PC-9 (cell line): ENCODE data around the gene SLAMF1. TPM values are rescaled to one million over a fixed set of nuclear protein-coding genes. Genes with fewer than 3 reads are reported as not detected.

Experiments used
- BruUV-seq: library from RNA; stranded (reverse); fragments of 400-500 nt; replicated peaks from 2 replicates; lab custom pipeline; 2021; lab: Mats Ljungman, UMichigan
- CTCF ChIA-PET: fragments of 300-600 bp; sonication (Branson Sonifier 250); formaldehyde crosslinking; loops from one replicate; lab custom pipeline; 2022; ENCODE audit warnings: antibody characterized with exemption; lab: Charles Lee
- POLR2A ChIA-PET: fragments of 300-600 bp; sonication (Branson Sonifier 250); formaldehyde crosslinking; loops from one replicate; lab custom pipeline; 2022; ENCODE audit warnings: antibody characterized with exemption; ENCODE audit not compliant: unreplicated experiment; lab: Charles Lee
- DNase-seq, 2 experiments: peaks; one replicate each; pipeline versions ENCODE4 v3.0.0 to v3.0.0-alpha.2; 2015 to 2022; ENCODE audit warnings: mixed read lengths in 1 of 2
- H2AFZ ChIP-seq: fragments of 200-600 bp; sonication (generic); 2 replicates; pipeline ENCODE4 v1.8.1; 2017; ENCODE audit warnings: antibody characterized with exemption
- H3F3A ChIP-seq: fragments of 200-600 bp; sonication (generic); 2 replicates; pipeline ENCODE4 v1.8.1; 2017; ENCODE audit warnings: antibody characterized with exemption, mild to moderate bottlenecking, low read depth; ENCODE audit not compliant: insufficient read depth
- H3K27ac ChIP-seq: fragments of 200-600 bp; sonication (generic); 2 replicates; pipeline ENCODE4 v1.6.1; 2016; ENCODE audit warnings: mixed run types
- H3K27me3 ChIP-seq: fragments of 200-600 bp; sonication (generic); 2 replicates; pipeline ENCODE4 v1.6.1; 2016; ENCODE audit warnings: low read depth, mixed run types; ENCODE audit not compliant: insufficient read depth
- H3K36me3 ChIP-seq: fragments of 200-600 bp; sonication (generic); 2 replicates; pipeline ENCODE4 v1.6.1; 2016; ENCODE audit warnings: low read depth, mixed run types
- H3K4me1 ChIP-seq: fragments of 200-600 bp; sonication (generic); replicated peaks from 2 replicates; pipeline ENCODE4 v1.6.1; 2016; ENCODE audit warnings: mixed run types; ENCODE audit not compliant: insufficient read depth
- H3K4me2 ChIP-seq: fragments of 200-600 bp; sonication (generic); 2 replicates; pipeline ENCODE4 v1.6.1; 2017; ENCODE audit warnings: mixed run types
- H3K4me3 ChIP-seq: fragments of 200-600 bp; sonication (generic); 2 replicates; pipeline ENCODE4 v1.6.1; 2016; ENCODE audit warnings: mixed run types
- H3K79me2 ChIP-seq: fragments of 200-600 bp; sonication (generic); 2 replicates; pipeline ENCODE4 v1.6.1; 2017; ENCODE audit warnings: low read depth, mixed run types
- H3K9me2 ChIP-seq: fragments of 200-600 bp; sonication (generic); 2 replicates; pipeline ENCODE4 v1.8.1; 2017; ENCODE audit warnings: mild to moderate bottlenecking; ENCODE audit not compliant: insufficient read depth
- H3K9me3 ChIP-seq: fragments of 200-600 bp; sonication (generic); 2 replicates; pipeline ENCODE4 v1.8.1; 2016; ENCODE audit warnings: low read depth; ENCODE audit not compliant: insufficient read depth
- H4K20me1 ChIP-seq: fragments of 200-600 bp; sonication (generic); 2 replicates; pipeline ENCODE4 v1.8.1; 2017; ENCODE audit not compliant: insufficient read depth
- EZH2 ChIP-seq: fragments of 200-600 bp; sonication (generic); IDR thresholded peaks from 2 replicates; pipeline ENCODE4 v1.8.0; 2017; ENCODE audit warnings: antibody characterized with exemption, low read depth
- intact Hi-C: fragments of 100-400 bp; cut with micrococcal nuclease; formaldehyde crosslinking; loops from one replicate; pipeline ENCODE4 v1.10.0; 2022; ENCODE audit not compliant: unreplicated experiment
- total RNA-seq: library from RNA; stranded (reverse); gene quantifications from 2 replicates; pipeline ENCODE4 v1.2.3, GENCODE V29; 2021
- TF ChIP-seq, protein P1 (sequence below): fragments of 200-600 bp; sonication (generic); conservative IDR thresholded peaks from 2 replicates; pipeline ENCODE4 v1.6.1; 2017; ENCODE audit warnings: mixed run types, antibody characterized with exemption, mild to moderate bottlenecking, moderate library complexity

The SLAMF1 gene
- total RNA-seq, 1 experiment from 2014 or later: not detected

DNA sequence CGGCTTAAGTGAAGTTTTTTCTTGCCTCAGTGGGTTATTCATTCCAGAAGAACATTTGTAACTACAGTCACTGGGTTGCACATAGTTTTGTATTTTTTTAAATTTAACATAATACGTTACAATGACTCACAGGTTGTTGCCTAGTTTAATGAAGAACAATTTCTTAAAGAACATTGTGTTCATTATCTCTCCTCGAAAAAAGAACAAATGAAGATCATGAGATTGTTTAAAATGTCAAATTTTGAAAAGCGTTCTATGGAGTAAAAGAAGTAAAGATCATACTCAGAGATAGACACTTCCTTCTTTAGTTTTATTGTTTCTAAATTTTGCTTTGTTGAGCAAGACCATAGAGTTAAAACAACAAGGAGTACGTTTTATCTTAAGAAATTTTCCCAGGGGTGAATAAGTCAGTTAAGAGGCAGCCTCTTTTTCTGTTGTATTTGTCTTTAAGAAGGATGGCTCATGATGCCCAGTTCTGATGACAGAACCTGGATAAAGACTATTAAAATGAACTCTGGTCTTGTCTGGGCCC is 10.5 kb upstream of the SLAMF1 start:
- DNase-seq: no peak
- H3K4me3 ChIP-seq: no peak overlapping the region
- H3K9me2 ChIP-seq: no peaks in the 10 kb centered on the region
- intact Hi-C loops: no loop called here
- H3K36me3 ChIP-seq: no peaks in the 10 kb centered on the region
- ChIA-PET POLR2A (no interaction called here), CTCF (no interaction called here)
- H3K27ac ChIP-seq: no peak overlapping the region
- H3K9me3 ChIP-seq: no peaks in the 10 kb centered on the region
- no peak overlapping the region for H3K4me2 ChIP-seq
- H4K20me1 ChIP-seq: no peaks in the 10 kb centered on the region
- H3K27me3 ChIP-seq: peaks cover 65% of the 10 kb centered on the region
- no TSS peak for BruUV-seq
- no peaks in the 10 kb centered on the region for H3K79me2 ChIP-seq
- H3K4me1 ChIP-seq: no peaks in the 10 kb centered on the region
- TF ChIP-seq, protein P1, sequence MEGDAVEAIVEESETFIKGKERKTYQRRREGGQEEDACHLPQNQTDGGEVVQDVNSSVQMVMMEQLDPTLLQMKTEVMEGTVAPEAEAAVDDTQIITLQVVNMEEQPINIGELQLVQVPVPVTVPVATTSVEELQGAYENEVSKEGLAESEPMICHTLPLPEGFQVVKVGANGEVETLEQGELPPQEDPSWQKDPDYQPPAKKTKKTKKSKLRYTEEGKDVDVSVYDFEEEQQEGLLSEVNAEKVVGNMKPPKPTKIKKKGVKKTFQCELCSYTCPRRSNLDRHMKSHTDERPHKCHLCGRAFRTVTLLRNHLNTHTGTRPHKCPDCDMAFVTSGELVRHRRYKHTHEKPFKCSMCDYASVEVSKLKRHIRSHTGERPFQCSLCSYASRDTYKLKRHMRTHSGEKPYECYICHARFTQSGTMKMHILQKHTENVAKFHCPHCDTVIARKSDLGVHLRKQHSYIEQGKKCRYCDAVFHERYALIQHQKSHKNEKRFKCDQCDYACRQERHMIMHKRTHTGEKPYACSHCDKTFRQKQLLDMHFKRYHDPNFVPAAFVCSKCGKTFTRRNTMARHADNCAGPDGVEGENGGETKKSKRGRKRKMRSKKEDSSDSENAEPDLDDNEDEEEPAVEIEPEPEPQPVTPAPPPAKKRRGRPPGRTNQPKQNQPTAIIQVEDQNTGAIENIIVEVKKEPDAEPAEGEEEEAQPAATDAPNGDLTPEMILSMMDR: no peak
- no peak for TF ChIP-seq EZH2
- no peaks in the 10 kb centered on the region for H3F3A ChIP-seq
- H2AFZ ChIP-seq: no peak overlapping the region

DNA sequence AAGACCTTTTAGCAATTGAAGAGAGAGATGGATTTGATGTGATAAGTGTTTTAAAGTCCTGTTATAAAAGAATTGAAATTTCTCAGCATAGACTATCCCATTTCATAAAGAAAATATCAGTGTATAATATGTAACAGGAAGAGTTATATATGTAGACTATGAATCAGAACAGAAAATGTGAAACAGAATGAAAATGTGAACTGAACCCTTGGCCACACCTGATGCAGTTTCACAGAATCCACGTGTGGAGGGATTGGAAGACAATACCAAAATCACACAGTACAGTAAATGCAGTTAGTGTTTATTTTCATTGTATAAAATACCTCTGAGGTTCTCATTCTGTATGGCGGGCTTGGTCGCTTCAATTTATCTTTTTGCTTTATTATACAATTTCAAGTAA is 9.9 kb upstream of the SLAMF1 start:
- Histone ChIP-seq H3K79me2 (no peaks in the 10 kb centered on the region), H3K4me1 (no peaks in the 10 kb centered on the region), H3K36me3 (no peaks in the 10 kb centered on the region), H3K4me3 (no peak overlapping the region), H3K9me2 (no peaks in the 10 kb centered on the region), H3K27me3 (peaks cover 69% of the 10 kb centered on the region), H3K4me2 (no peak overlapping the region), H3F3A (no peaks in the 10 kb centered on the region), H2AFZ (no peak overlapping the region), H3K27ac (no peak overlapping the region), H4K20me1 (no peaks in the 10 kb centered on the region), H3K9me3 (no peaks in the 10 kb centered on the region)
- CTCF ChIA-PET: no interaction called here
- BruUV-seq: no TSS peak
- DNase-seq: no peak
- no peak for TF ChIP-seq EZH2
- TF ChIP-seq, protein P1: no peak
- intact Hi-C loops: no loop called here
- POLR2A ChIA-PET: no interaction called here

DNA sequence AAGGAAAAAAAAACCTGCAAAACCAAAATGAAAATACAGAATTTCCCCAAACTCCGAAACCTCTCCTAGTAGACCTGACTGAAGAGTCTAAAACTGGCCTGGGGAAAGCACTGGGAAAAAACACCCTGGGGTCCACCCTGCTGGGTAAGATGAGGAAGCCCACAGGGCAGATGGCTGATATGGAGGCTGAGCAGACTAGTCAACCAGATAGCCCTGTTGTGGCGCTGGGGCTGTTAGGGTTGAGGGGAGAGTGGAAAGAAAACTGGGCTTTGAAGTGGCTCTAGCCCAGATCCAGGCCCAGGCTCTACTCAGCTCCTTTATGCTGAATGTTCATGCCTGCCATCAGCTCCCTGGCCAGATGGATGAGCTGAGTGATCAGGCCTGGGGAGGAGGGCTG is 6.8 kb upstream of the SLAMF1 start:
- TF ChIP-seq, protein P1: no peak
- no peak for TF ChIP-seq EZH2
- CTCF ChIA-PET: no interaction called here
- Histone ChIP-seq H3K4me1 (no peaks in the 10 kb centered on the region), H3K4me2 (no peak overlapping the region), H3K9me3 (no peaks in the 10 kb centered on the region), H3K36me3 (no peaks in the 10 kb centered on the region), H3K27ac (no peak overlapping the region), H3K27me3 (peaks cover 74% of the 10 kb centered on the region), H2AFZ (no peak overlapping the region), H3F3A (no peaks in the 10 kb centered on the region), H3K9me2 (no peaks in the 10 kb centered on the region), H4K20me1 (no peaks in the 10 kb centered on the region), H3K4me3 (no peak overlapping the region), H3K79me2 (no peaks in the 10 kb centered on the region)
- no TSS peak for BruUV-seq
- POLR2A ChIA-PET: no interaction called here
- DNase-seq: no peak
- intact Hi-C loops: no loop called here
